ENCODE measurements around the gene DMPK.

DMPK gene

DNA sequence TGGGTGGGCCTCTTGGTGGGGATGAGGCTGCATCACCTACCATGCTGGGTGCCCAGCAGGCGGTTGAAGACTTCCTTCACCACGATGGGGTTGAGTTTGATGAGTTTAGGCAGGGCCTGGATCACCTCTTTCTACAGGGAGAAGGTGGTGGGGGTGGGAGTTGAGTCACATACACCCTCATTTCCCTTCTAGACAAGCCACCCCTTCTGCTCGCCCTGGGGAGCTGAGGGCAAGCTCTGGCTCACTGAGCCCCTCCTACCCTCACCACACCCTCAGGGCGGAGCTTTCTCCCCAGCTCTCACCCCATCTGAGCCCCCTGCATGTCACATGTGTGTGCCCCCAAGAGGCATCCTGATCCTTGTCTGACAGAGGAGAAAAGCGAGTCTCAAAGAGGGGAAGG, 40.4 kb upstream of the DMPK start:
- DNase-seq (ENCODE audit: insufficient read length) (no peak), FAIRE-seq (no peak)
- TF ChIP-seq TAF1 (IDR thresholded peaks at IDR 0.05; ENCODE audit: borderline replicate concordance, low read depth, low read length) = no peak
- TF ChIP-seq POLR2A (IDR thresholded peaks at IDR 0.05; ENCODE audit: low read depth, low read length) = no peak
- no peak for TF ChIP-seq POLR2AphosphoS5 (IDR thresholded peaks at IDR 0.05; ENCODE audit: low read depth, low read length)

DNA sequence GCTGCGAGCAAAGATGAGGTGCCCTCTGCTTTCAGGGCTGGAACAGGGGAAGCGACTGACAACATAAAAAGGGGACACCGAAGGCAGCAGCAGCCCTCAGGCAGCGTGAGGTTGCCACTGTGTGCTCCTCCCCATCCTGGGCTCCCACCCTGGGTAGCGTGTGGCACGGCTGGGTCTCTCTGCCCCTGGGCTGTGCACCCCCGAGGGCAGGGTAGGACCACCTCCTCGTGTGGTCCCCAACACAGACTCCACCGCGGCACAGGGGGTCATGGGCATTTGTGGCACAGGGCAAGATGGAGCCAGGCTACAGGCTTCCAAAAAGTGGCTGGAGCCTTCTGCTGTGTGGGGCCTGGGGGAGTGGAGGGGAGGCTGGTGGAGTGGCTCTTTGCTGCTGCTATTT, 39.3 kb upstream of the DMPK start:
- DNase-seq (ENCODE audit: insufficient read length) (no peak), FAIRE-seq (no peak)
- TF ChIP-seq POLR2A (IDR thresholded peaks at IDR 0.05; ENCODE audit: low read depth, low read length) (no peak), TAF1 (IDR thresholded peaks at IDR 0.05; ENCODE audit: borderline replicate concordance, low read depth, low read length) (no peak), POLR2AphosphoS5 (IDR thresholded peaks at IDR 0.05; ENCODE audit: low read depth, low read length) (no peak)

DNA sequence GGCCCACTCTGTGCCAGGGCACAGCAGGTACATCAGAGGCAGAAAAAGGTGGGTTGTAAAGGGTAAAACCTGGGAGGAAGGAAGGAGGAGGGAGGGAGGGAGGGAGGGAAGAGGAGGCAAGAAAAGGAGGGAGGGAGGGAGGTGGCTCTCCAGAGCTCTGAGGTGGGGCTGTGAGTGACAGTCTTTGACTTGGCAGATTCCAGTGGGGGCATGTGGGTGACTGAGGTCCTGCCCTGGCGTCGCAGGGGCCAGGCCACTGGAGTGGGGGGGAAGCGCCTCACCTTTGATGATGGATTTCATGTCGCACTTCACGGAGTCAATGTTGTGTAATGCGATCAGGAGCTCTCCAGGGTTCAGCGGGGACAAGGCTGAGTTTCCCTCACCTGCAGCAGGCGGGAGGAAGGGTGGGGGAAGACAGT, 38.8 kb upstream of the DMPK start:
- FAIRE-seq = no peak
- TF ChIP-seq POLR2A (IDR thresholded peaks at IDR 0.05; ENCODE audit: low read depth, low read length) (no peak), TAF1 (IDR thresholded peaks at IDR 0.05; ENCODE audit: borderline replicate concordance, low read depth, low read length) (no peak), POLR2AphosphoS5 (IDR thresholded peaks at IDR 0.05; ENCODE audit: low read depth, low read length) (no peak)
- DNase-seq (ENCODE audit: insufficient read length) = no peak

DNA sequence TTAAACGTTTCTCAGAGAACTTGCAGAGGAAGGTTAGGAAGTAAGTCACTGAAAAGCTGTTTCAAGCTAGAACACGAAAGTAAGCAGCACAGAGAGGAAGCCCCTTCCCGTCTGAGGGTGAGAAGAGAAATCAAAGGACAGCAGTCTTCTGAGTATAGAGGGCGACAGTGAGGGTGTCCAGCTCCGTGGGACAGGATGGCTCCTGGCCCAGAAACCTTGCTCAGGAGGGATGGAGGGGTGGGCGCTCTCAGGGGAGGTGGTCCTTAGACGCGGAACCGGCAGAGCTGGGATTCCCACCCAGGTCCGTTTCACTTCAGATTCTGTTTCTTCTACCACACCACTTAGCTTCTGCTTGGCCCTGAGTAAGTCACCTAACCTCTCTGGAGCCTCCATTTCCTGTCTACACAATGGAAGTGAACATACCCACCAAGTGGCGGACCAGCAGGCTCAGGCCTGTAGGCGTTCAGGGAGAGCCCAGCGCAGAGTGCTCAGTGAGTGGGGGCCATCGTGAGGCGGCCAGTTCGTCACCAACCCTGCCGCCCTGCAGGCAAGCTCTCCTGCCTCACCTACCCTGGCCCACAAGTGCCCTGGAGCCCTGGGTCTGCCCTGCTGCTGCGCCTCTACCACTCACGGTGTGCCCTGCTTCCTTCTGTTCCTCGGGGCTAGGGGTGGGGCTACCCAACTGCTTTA, 38.3 kb upstream of the DMPK start:
- no peak for FAIRE-seq
- no peak for TF ChIP-seq TAF1 (IDR thresholded peaks at IDR 0.05; ENCODE audit: borderline replicate concordance, low read depth, low read length)
- TF ChIP-seq POLR2A (IDR thresholded peaks at IDR 0.05; ENCODE audit: low read depth, low read length) = no peak
- TF ChIP-seq POLR2AphosphoS5 (IDR thresholded peaks at IDR 0.05; ENCODE audit: low read depth, low read length) = no peak
- DNase-seq (ENCODE audit: insufficient read length) = no peak

DNA sequence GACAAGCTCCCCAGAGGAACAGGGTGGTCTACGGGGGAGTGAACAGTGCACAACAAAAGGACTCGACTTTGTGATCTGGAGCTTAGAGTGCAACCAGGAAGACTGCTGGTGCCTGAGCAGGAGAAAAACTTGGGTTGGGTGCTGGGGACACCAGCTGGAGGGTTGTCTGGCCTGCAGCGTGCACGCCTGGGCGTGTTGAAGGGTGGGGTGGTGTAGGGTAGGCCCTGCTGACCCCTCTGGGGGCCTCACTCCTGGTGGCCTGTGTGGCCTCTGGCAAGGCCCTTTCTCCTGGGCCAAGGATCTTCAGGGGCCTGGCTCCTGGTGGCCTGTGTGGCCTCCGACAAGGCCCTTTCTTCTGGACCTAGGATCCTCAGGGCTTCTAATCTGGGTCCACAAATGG, 37.5 kb upstream of the DMPK start:
- TF ChIP-seq POLR2A (IDR thresholded peaks at IDR 0.05; ENCODE audit: low read depth, low read length) (no peak), POLR2AphosphoS5 (IDR thresholded peaks at IDR 0.05; ENCODE audit: low read depth, low read length) (no peak), TAF1 (IDR thresholded peaks at IDR 0.05; ENCODE audit: borderline replicate concordance, low read depth, low read length) (no peak)
- DNase-seq (ENCODE audit: insufficient read length) (no peak), FAIRE-seq (no peak)

DNA sequence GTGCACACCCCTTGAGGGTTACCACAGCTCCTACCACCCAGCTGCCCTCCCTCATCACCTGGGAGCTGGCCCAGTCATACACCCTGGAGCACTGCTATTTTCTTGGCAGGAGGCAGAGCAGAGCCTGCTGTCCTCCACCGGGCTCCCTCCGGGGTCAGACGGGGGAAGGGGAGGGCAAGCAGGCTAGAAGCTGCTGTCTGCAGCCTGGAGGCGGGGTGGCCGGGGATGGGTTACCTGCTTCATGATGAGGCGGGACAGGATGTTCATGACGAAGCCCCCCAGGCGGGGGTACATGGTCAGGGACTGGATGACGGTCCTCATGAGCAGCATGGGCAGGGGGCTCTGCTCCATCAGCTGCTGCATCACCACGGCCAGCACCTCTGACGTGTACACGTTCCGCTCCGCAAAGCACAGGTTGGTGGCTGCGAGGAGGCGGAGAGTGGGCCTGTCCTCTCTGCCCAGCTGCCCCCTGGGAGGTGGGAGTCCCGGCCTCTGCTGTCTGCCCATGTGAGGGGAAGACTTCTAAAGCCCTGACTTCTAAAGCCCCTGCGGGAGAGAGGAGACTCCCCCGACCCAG, 35.5 kb upstream of the DMPK start:
- FAIRE-seq = no peak
- no peak for TF ChIP-seq TAF1 (IDR thresholded peaks at IDR 0.05; ENCODE audit: borderline replicate concordance, low read depth, low read length)
- no peak for TF ChIP-seq POLR2A (IDR thresholded peaks at IDR 0.05; ENCODE audit: low read depth, low read length)
- no peak for TF ChIP-seq POLR2AphosphoS5 (IDR thresholded peaks at IDR 0.05; ENCODE audit: low read depth, low read length)
- DNase-seq (ENCODE audit: insufficient read length) = no peak

DNA sequence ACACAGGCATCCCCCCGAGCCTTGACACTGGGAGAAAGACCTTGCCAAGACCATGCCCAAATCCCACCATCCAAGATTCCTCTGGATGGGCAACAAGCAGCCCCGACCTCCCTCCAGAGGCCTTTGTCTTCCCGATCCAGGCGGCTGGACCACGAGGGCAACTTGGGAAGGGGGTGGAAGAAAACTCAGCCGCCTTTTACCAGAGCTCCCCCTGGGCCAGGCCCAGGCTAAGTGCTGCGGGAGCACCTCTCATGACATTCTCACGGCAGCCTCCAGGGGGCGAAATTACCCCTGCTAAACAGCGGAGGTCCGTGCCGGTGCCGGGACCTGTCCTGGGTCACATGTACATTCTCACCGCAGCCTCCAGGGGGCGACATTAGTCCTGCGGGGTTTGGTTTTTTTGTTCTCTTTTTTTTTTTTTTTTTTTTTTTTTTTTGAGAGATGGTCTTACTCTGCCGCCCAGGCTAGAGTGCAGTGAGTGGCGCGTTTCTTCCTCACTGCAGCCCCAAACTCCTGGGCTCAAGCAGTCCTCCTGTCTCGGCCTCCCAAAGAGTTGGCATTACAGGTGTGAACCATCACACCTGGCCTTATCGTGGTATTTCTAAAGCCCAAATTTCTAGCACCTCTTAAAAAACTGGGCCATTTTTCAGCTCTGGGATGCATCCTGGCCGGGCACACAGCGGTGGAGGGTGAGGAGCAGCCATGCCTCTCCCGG, 34.9 kb upstream of the DMPK start:
- peak; percentile 99 for FAIRE-seq

DNA sequence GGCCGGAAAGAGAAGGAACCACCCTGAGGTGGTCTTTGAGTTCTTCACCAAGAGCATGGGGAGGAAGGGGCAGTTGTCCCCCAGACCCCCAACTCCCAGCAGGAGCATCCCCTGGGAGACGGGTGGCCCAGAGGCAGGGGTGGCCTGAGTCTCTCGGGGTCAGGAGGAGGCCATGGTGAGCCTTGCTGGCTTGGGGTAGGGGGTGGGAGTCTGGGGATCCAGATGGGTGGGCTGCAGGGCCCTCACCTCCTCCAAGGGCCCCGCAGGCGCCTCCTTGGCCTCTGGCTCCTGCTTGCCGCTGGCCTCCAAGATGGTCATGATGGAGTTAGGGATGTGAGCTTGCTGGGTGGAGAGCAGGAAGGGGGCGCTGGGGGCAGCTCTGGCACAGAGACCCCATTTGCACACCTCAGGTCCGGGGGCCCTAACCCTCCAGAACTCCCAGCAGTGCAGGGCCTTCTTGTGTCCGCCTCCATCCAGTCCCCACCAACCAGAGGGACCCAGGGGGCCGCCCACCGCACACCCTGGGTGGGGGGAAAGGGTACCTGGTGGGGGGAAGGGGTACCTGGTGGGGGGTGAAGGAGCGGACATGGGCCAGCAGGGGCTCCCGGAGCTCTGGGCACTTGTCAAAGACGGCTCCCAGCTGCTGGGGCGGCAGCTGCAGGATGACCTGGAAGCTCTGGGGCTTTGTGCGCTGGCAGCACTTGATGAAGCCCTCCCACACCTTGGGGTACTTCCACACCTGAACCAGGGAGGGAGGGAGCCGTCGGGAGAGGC, 34.1 kb upstream of the DMPK start:
- FAIRE-seq (no peak), DNase-seq (ENCODE audit: insufficient read length) (peak; percentile 31)
- TF ChIP-seq POLR2AphosphoS5 (IDR thresholded peaks at IDR 0.05; ENCODE audit: low read depth, low read length) (no peak), POLR2A (IDR thresholded peaks at IDR 0.05; ENCODE audit: low read depth, low read length) (no peak), TAF1 (IDR thresholded peaks at IDR 0.05; ENCODE audit: borderline replicate concordance, low read depth, low read length) (no peak)

More for the DNA sequence above, 34.9 kb upstream of the DMPK start:
- no peak for TF ChIP-seq TAF1 (IDR thresholded peaks at IDR 0.05; ENCODE audit: borderline replicate concordance, low read depth, low read length)
- TF ChIP-seq POLR2AphosphoS5 (IDR thresholded peaks at IDR 0.05; ENCODE audit: low read depth, low read length) = no peak
- TF ChIP-seq POLR2A (IDR thresholded peaks at IDR 0.05; ENCODE audit: low read depth, low read length) = 0 out of 2 replicates have a peak, but pooled peaks have one; percentile 18
- peak; percentile 99 for DNase-seq (ENCODE audit: insufficient read length)

DNA sequence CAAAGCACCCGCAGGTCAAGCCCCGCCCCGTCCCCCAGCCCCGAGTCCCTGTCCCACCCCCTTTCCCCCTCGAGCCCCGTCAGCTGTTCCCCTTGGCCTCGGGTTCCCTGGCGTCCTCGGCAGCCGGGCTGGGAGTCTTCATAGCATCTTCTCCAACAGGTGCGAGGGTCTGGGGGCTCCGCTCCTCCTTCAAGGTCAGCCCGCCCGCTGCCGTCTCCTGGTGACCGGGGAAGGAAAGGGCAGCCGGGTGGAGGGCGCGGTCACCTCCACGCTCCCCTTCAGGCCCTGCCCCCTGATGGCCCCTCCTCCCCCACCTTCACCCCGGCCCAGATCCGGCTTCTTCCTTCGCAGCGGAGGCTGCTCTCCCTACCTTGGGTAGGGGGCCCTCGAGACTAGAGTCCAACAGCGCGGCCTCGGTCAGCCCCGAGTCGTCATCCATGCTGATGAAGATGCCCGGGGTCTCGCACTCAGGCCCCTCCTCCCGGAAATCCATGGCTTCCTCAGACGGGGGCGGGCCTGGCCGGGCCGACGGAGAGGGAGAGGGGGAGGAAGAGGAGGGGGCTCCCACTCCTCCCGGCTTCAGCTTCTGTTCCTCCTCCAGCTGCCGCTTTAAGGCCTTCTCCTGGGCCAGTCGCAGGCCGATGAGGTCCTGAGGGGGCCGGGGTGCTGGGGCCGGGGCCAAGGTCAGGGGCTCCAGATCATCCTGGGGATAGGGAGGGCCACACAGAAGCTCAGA, 33.4 kb upstream of the DMPK start:
- DNase-seq (ENCODE audit: insufficient read length) = peak; percentile 19
- no peak for TF ChIP-seq POLR2AphosphoS5 (IDR thresholded peaks at IDR 0.05; ENCODE audit: low read depth, low read length)
- no peak for FAIRE-seq

DNA sequence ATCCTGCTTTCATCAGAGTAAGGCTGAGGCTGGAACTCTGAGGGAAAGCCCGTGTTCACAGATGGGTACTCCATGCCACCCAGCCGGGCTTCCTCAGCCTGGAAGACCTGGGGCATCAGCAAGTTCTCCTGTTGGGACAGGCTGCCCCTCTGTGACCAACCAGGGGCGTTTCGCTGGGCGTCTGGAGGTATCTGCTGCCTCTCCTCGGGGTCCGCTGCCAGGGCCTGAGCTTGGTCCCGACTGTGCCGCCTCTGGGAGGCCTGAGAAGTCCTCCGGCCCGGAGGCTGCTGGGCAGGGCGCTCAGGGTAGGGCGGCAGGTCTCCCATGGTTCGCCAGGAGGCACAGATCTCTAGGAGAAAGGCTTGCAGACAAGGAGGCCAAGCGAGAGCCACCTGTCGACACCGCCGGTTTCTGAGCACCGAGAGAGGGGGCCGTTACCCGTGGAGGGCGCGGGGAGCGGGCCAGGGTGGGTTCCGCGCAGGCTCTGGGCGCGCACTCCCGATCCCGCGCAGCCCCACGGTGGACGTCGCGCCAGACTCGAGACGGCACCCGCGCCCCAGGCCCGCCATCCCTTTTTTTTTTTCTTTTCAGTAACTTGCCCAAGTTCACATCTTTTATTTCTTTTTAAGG, 32.7 kb upstream of the DMPK start, which contains the start of gene RSPH6A:
RSPH6A (minus strand) TSS at position 458 of the 630 bp plus-strand sequence; CDS start at position 326, 132 bp downstream.
- no peak for DNase-seq (ENCODE audit: insufficient read length)
- TF ChIP-seq POLR2AphosphoS5 (IDR thresholded peaks at IDR 0.05; ENCODE audit: low read depth, low read length) = no peak
- TF ChIP-seq POLR2A (IDR thresholded peaks at IDR 0.05; ENCODE audit: low read depth, low read length) = no peak
- no peak for TF ChIP-seq TAF1 (IDR thresholded peaks at IDR 0.05; ENCODE audit: borderline replicate concordance, low read depth, low read length)
- FAIRE-seq = no peak
